HG03342 (cell line): ENCODE data around the gene PSEN1.
"Not testable (repeated sequence)": the region's sequence is repeated elsewhere in the genome, so short reads cannot be mapped to it uniquely, and the experiment has no call there.

Source experiments
- ATAC-seq: cut with Tn5 transposase; IDR thresholded peaks from one replicate; pipeline ENCODE4 v1.9.1; 2021; ENCODE audit warnings: mild to moderate bottlenecking, moderate library complexity; ENCODE audit not compliant: unreplicated experiment

Gene PSEN1

DNA sequence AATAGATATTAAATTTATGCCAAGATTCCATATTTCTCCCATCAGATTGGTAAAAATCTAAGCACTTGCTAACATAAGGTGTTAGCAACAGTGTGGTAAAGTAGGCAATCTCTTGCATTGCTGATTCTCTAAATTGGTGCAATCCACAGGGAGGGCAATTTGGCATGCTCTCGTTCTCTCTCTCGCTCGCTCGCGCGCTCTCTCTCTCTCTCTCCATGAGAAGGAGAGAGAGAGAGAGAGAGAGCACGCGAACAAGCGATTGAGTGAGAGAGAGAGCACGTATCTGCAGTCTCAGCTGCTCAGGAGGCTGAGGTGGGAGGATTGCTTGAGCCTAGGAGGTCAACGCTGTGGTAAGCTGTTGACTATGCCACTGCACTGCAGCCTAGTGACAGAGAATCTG lies 25.9 kb downstream of the PSEN1 start:
- no peak for ATAC-seq

GRCh38 chr14:73166399-73166798 lies 30.1 kb downstream of the PSEN1 start:
- ATAC-seq, result no peak

DNA sequence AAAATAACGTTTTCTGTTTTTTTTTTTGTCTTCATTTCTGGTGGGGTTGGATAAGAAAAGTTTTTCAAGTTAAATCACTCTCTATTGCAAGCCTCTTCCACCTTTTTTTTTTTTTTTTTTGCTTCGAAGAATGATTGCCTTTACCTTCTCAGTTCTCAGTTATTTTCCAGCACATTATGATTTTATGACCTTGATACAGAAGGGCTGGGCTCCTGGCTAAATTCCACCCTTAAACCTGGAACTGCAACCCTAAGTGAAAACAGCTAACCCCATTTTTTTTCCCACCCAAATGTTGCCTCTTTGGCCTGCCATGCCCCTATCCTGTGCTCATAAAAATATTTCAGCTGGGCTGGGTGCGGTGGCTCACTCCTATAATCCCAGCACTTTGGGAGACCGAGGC lies 31.4 kb downstream of the PSEN1 start:
- ATAC-seq, result no peak

DNA sequence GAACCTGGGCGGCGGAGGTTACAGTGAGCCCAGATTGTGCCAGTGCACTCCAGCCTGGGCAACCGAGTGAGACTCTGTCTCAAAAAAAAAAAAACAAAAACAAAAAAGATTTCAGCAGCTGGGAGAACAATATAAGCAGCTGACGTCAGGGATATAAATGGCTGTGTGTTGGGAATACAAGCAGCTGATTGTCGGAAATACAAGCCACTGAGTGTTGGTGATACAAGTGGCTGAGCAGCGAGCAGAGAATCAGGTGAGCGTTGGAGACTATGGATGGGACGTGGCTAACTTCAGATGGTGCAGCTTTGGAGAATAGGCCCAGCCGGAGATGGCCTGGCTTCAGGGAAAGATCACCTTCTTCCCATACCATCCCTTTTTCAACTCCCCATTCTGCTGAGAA lies 32.0 kb downstream of the PSEN1 start:
- ATAC-seq, result no peak

DNA sequence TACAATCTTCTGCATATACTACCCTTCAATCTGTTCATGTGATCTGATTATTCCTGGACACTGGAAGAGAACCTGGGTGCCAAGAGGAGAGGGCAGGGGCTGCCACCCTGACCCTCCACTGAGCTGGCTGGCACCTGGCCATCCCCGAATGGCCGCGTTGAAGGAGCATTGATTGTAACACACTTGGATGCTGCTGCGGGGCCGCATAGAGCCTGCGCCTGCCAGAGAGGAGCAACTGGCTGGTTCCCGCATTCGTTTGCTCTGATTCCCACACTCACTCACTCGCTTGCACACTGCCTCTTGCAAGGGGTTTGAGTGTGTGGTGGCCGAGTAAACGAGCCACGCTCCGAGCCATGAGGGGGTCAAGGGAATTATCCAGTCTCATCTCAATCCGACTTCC lies 32.4 kb downstream of the PSEN1 start:
- ATAC-seq, result no peak

DNA sequence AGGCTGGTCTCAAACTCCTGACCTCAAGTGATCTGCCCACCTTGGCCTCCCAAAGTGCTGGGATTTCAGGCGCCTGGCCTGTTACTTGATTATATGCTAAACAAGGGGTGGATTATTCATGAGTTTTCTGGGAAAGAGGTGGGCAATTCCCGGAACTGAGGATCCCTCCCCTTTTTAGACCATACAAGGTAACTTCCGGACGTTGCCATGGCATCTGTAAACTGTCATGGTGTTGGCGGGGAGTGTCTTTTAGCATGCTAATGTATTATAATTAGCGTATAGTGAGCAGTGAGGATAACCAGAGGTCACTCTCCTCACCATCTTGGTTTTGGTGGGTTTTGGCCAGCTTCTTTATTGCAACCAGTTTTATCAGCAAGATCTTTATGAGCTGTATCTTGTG lies 33.5 kb downstream of the PSEN1 start:
- ATAC-seq, result not testable (repeated sequence)

- no peak for ATAC-seq
Measured at GRCh38 chr14:73170686-73171085, 34.4 kb downstream of the PSEN1 start.

GRCh38 chr14:73172500-73172899 lies 36.2 kb downstream of the PSEN1 start:
- ATAC-seq, result no peak

DNA sequence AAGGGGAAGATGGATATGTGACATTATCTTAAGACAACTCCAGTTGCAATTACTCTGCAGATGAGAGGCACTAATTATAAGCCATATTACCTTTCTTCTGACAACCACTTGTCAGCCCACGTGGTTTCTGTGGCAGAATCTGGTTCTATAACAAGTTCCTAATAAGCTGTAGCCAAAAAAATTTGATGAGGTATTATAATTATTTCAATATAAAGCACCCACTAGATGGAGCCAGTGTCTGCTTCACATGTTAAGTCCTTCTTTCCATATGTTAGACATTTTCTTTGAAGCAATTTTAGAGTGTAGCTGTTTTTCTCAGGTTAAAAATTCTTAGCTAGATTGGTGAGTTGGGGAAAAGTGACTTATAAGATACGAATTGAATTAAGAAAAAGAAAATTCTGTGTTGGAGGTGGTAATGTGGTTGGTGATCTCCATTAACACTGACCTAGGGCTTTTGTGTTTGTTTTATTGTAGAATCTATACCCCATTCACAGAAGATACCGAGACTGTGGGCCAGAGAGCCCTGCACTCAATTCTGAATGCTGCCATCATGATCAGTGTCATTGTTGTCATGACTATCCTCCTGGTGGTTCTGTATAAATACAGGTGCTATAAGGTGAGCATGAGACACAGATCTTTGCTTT lies 36.9 kb downstream of the PSEN1 start:
- no peak for ATAC-seq

- no peak for ATAC-seq
Measured at GRCh38 chr14:73176685-73177084, 40.4 kb downstream of the PSEN1 start.

DNA sequence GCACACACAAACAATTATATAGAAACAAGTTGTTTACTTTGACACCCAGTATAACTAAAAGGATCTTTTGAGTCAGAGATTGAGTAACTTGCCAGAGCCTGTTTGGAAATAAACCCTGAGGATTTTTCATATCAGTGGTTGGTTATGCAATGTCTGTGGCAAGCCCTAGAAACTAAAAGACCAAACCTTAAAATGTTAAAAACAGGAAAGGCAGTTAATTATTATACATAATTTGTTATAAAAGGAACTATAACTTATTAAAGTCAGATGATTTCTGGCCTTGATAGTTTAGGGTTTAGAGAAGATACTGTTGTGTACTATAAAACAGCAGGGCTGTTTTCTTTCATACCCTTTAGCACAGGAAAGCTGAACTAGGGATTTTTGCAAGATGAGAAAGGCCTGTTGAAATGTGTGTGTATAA lies 44.1 kb downstream of the PSEN1 start:
- ATAC-seq, result no peak

DNA sequence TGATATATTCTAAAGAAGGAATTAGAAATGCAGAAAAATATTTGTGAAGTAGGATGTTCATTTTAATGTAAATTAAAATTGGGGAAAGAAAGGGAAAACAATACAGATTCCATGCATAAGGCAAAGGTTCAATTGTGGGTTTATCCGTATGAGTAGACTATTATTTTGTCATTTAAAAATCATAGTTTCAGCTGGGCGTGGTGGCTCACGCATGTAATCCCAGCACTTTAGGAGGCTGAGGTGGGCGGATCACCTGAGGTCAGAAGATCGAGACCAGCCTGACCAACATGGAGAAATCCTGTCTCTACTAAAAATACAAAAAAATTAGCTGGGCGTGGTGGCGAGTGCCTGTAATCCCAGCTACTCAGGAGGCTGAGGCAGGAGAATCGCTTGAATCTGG lies 44.7 kb downstream of the PSEN1 start:
- ATAC-seq, result not testable (repeated sequence)

GRCh38 chr14:73188501-73188911 lies 52.2 kb downstream of the PSEN1 start:
- no peak for ATAC-seq

DNA sequence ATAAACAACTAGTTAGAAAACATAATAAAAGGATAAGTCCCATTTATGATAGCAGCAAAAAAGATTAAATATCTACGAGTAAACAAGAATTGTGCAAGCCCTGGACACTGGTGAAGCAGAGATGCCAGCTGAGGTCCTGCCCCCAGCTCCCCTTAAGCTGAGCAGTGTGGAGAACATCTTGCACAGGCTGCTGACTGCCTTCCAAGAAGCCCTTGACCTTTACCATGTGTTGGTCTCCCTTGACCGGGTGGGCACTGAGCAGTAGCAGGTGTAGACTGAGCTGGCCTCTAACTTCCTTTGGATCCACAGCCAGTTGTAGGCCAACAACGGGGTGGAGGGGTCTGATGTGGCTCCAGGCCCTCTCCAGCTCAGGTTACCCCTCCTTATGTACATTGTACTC lies 53.3 kb downstream of the PSEN1 start:
- no peak for ATAC-seq

- ATAC-seq, result no peak
Measured at GRCh38 chr14:73191441-73191840, 55.1 kb downstream of the PSEN1 start.

- not testable (repeated sequence) for ATAC-seq
Measured at GRCh38 chr14:73194306-73194705, 58.0 kb downstream of the PSEN1 start.

DNA sequence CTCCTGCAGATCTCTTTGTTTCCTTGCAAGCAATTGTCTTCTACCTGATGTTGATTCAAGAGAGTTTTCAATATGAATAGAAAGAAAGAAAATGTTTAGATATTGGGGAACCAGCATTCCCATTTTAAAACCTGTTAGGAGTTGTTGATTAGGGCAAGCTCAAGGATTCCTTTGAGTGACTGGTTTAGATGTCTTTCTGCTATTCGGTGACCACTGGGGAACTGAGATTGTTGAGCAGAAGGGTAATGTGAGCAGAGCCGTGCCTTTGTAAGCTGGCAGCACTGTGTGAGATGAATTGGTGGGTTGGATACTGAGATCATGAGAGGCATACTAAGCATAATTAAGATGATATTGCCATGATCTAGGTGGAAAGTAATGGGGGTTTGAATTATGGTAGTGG lies 61.9 kb downstream of the PSEN1 start:
- ATAC-seq, result no peak

- ATAC-seq, result no peak
Measured at GRCh38 chr14:73203527-73203926, 67.2 kb downstream of the PSEN1 start.

- no peak for ATAC-seq
Measured at GRCh38 chr14:73207615-73208014, 71.3 kb downstream of the PSEN1 start.

- ATAC-seq, result no peak
Measured at GRCh38 chr14:73208390-73208789, 72.1 kb downstream of the PSEN1 start.

GRCh38 chr14:73208846-73209245 lies 72.5 kb downstream of the PSEN1 start:
- ATAC-seq, result no peak

DNA sequence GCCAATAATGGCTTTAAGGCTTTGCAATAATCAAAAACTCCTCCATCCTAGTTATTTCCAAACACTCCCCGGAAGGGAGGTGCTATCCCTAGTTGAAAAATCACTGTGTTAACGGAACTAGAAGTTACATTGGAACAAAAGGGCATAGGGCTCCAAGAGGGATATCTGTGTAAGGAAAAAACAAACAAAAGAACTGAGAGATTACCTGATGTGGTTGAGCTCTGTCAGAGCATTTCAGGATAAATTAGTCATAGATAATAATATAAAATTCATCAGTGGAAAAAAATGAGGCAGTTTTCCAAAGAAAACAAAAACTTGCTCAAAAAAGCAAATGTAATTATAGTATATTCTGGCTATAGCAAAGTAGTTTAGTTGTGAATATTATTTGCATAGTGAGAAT lies 73.6 kb downstream of the PSEN1 start:
- ATAC-seq, result no peak

DNA sequence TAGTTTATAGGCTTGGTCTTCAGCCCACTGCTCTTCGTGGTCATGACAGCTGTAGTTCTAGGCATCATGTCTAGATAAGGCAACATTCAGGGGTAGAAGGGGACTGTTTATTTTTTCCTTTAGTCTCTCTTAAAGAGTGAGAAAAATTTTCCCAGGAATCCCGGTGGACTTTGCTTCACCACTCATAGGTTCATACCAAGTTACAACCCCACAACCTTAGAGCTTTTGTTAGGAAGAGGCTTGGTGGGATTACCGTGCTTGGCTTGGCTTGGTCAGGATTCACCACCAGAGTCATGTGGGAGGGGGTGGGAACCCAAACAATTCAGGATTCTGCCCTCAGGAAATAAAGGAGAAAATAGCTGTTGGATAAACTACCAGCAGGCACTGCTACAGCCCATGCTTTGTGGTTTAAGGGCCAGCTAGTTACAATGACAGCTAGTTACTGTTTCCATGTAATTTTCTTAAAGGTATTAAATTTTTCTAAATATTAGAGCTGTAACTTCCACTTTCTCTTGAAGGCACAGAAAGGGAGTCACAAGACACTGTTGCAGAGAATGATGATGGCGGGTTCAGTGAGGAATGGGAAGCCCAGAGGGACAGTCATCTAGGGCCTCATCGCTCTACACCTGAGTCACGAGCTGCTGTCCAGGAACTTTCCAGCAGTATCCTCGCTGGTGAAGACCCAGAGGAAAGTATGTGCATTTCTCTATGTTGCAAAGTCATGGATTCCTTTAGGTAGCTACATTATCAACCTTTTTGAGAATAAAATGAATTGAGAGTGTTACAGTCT lies 75.1 kb downstream of the PSEN1 start:
- ATAC-seq, result no peak
